Endodermal cell (in vitro differentiated cells): ENCODE results near the gene CAP2. TPM values are rescaled to one million over a fixed set of nuclear protein-coding genes. Genes with fewer than 3 reads are reported as not detected.

Experiments used
- DNase-seq: peaks from one replicate; pipeline ENCODE4 v3.0.0-alpha.2; 2017
- H3K27ac ChIP-seq: 2 replicates; pipeline ENCODE4 v1.5.1; 2013; ENCODE audit warnings: mild to moderate bottlenecking, low read depth, low read length, moderate library complexity
- H3K27me3 ChIP-seq: 2 replicates; pipeline ENCODE4 v1.6.1; 2013; ENCODE audit warnings: mild to moderate bottlenecking, low read length, moderate library complexity; ENCODE audit not compliant: insufficient read depth, control insufficient read depth, poor library complexity, severe bottlenecking
- H3K36me3 ChIP-seq: 2 replicates; pipeline ENCODE4 v1.7.0; 2013; ENCODE audit warnings: mild to moderate bottlenecking, low read length, moderate library complexity; ENCODE audit not compliant: control insufficient read depth, insufficient read depth
- H3K4me1 ChIP-seq: one replicate; pipeline ENCODE4 v1.7.0; 2013; ENCODE audit warnings: low read length; ENCODE audit not compliant: control insufficient read depth, insufficient read depth
- H3K4me3 ChIP-seq: 2 replicates; pipeline ENCODE4 v1.5.1; 2013; ENCODE audit warnings: mild to moderate bottlenecking, low read length, moderate library complexity
- H3K9ac ChIP-seq: 2 replicates; pipeline ENCODE4 v1.6.1; 2013; ENCODE audit warnings: mild to moderate bottlenecking, low read length, moderate library complexity; ENCODE audit not compliant: poor library complexity, severe bottlenecking; ENCODE audit errors: extremely low read depth
- H3K9me3 ChIP-seq: 2 replicates; pipeline ENCODE4 v1.6.1; 2013; ENCODE audit warnings: mild to moderate bottlenecking, low read length, moderate library complexity; ENCODE audit not compliant: control insufficient read depth
- H3K27ac Mint-ChIP-seq: 2 replicates; pipeline ENCODE4 v1.8.0; 2020; ENCODE audit warnings: mixed read lengths
- H3K27me3 Mint-ChIP-seq: 2 replicates; pipeline ENCODE4 v1.8.0; 2021; ENCODE audit warnings: mild to moderate bottlenecking, mixed read lengths; ENCODE audit not compliant: insufficient read depth
- H3K36me3 Mint-ChIP-seq: 2 replicates; pipeline ENCODE4 v1.8.0; 2020; ENCODE audit warnings: low read depth, mixed read lengths
- H3K4me1 Mint-ChIP-seq: 2 replicates; pipeline ENCODE4 v1.8.0; 2020; ENCODE audit warnings: mixed read lengths
- H3K4me3 Mint-ChIP-seq: 2 replicates; pipeline ENCODE4 v1.8.0; 2020; ENCODE audit warnings: mild to moderate bottlenecking, moderate library complexity, mixed read lengths
- H3K9me3 Mint-ChIP-seq: 2 replicates; pipeline ENCODE4 v1.8.0; 2020; ENCODE audit warnings: mild to moderate bottlenecking, mixed read lengths
- CTCF ChIP-seq: fragments of 200-600 bp; sonication (generic); conservative IDR thresholded peaks from 2 replicates; pipeline ENCODE4 v1.5.0; 2021; ENCODE audit warnings: antibody characterized with exemption, mild to moderate bottlenecking
- WGBS, 2 experiments: methylation state at CpG; one replicate each; pipeline versions ENCODE4 v1.1.5 to v1.1.7; 2013; ENCODE audit warnings: missing lambda C conversion rate in 2 of 2, mixed read lengths in 1 of 2; ENCODE audit not compliant: insufficient coverage in 1 of 2, insufficient read length in 1 of 2; 5-methylcytosine and 5-hydroxymethylcytosine counted together
- total RNA-seq, 2 donors: library from RNA; stranded (reverse); fragmentation: NEBNext Ultra II Directional in 1 of 2; extraction: Animal tissue kit (Norgen Biotek cat#: 25700) in 1 of 2; gene quantifications; 2 replicates in 1 of 2; 3 replicates in 1 of 2; pipeline ENCODE4 v1.2.1, GENCODE V29; 2021

The CAP2 gene
- total RNA-seq, 2 donors from 2014 or later: 29.8 to 35.9 TPM

GRCh38 chr6:17393892-17394631, 667 bp downstream of the CAP2 start:
- Mint-ChIP-seq H3K4me1 (peaks cover 10% of the 10 kb centered on the region), H3K27ac (peak overlapping the region; percentile 99), H3K4me3 (peak overlapping the region; percentile 91), H3K36me3 (peaks cover 25% of the 10 kb centered on the region), H3K27me3 (peaks cover 7% of the 10 kb centered on the region), H3K9me3 (peaks cover 8% of the 10 kb centered on the region)
- Histone ChIP-seq H3K4me3 (peak overlapping the region; percentile 92), H3K27ac (peak overlapping the region; percentile 72), H3K36me3 (peaks cover 28% of the 10 kb centered on the region), H3K9me3 (peaks cover 33% of the 10 kb centered on the region), H3K9ac (peak overlapping the region; percentile 89), H3K4me1 (peaks cover 4% of the 10 kb centered on the region), H3K27me3 (no peaks in the 10 kb centered on the region)
- DNase-seq: peak; percentile 89
- WGBS, 2 experiments: 1 to 6% methylated on average over 5 to 55 of the region's 55 CpGs
- TF ChIP-seq CTCF: no peak

- H3K27ac Mint-ChIP-seq: peak overlapping the region; percentile 99
- no peak for TF ChIP-seq CTCF
- Histone ChIP-seq H3K27ac (no peak overlapping the region), H3K9me3 (peaks cover 38% of the 10 kb centered on the region), H3K4me3 (peak overlapping the region; percentile 92), H3K9ac (peak overlapping the region; percentile 89), H3K27me3 (no peaks in the 10 kb centered on the region), H3K36me3 (peaks cover 35% of the 10 kb centered on the region), H3K4me1 (peaks cover 4% of the 10 kb centered on the region)
- H3K36me3 Mint-ChIP-seq: peaks cover 32% of the 10 kb centered on the region
- H3K4me3 Mint-ChIP-seq: peak overlapping the region; percentile 91
- H3K27me3 Mint-ChIP-seq: peaks cover 7% of the 10 kb centered on the region
- WGBS, 2 experiments: 63 to 84% methylated on average over 1 of the region's 1 CpG
- H3K4me1 Mint-ChIP-seq: peaks cover 10% of the 10 kb centered on the region
- H3K9me3 Mint-ChIP-seq: peaks cover 8% of the 10 kb centered on the region
- no peak for DNase-seq
Measured at GRCh38 chr6:17395112-17395511, 1.7 kb downstream of the CAP2 start.

GRCh38 chr6:17396256-17396655, 2.9 kb downstream of the CAP2 start:
- peaks cover 43% of the 10 kb centered on the region for H3K9me3 ChIP-seq
- H3K36me3 ChIP-seq: peaks cover 40% of the 10 kb centered on the region
- Mint-ChIP-seq H3K4me3 (no peak overlapping the region), H3K9me3 (peaks cover 8% of the 10 kb centered on the region), H3K36me3 (peaks cover 41% of the 10 kb centered on the region), H3K27me3 (peaks cover 7% of the 10 kb centered on the region), H3K27ac (no peak overlapping the region), H3K4me1 (peaks cover 8% of the 10 kb centered on the region)
- H3K9ac ChIP-seq: no peak overlapping the region
- H3K27ac ChIP-seq: no peak overlapping the region
- TF ChIP-seq CTCF: no peak
- DNase-seq: no peak
- WGBS, 2 experiments: 92 to 98% methylated on average over 3 of the region's 3 CpGs
- H3K4me3 ChIP-seq: peak overlapping the region; percentile 50
- peaks cover 4% of the 10 kb centered on the region for H3K4me1 ChIP-seq
- H3K27me3 ChIP-seq: no peaks in the 10 kb centered on the region
